Femur (tissue), 1 donor: ENCODE data around the gene SMG9.

Source experiments
- DNase-seq: peaks from one replicate; pipeline ENCODE4 v3.0.0-alpha.2; 2017

Gene SMG9, protein sequence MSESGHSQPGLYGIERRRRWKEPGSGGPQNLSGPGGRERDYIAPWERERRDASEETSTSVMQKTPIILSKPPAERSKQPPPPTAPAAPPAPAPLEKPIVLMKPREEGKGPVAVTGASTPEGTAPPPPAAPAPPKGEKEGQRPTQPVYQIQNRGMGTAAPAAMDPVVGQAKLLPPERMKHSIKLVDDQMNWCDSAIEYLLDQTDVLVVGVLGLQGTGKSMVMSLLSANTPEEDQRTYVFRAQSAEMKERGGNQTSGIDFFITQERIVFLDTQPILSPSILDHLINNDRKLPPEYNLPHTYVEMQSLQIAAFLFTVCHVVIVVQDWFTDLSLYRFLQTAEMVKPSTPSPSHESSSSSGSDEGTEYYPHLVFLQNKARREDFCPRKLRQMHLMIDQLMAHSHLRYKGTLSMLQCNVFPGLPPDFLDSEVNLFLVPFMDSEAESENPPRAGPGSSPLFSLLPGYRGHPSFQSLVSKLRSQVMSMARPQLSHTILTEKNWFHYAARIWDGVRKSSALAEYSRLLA

DNA sequence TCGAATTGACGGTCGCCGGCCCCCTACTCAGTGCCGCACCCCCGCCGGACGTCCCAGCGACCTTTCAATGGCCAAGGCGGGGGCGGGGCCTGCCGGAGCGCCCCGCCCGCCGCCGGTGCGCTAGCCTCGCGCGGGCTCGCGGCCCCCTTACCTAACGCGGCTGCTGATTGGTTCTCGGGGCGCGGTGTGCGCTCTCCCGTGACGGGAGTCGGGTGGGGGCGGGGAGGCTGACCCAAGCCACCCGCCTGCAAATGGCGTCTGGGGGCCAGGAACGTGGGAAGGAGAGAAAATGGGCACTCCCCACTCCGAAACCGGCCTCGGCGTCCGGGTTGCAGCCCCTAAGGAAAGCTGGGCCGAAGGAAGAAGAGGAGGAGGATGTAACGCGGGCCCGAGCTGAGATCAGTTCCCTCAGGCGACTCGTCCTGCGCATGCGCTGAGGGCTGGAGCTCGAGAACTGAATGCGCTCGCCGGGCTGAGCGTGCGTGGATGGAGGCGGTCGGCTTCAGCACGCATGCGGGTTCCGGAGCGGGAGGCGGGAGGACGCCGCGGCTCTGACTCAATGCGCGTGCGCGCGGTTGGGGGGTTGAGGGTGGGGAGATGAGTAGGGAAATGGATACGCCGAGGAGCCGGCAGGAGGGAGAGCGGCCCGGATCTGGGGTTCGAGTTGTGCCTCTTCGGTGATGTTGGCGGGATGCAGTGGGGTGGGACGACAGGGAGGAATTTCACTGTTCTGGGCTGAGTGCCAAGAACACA lies at the start of gene SMG9:
TSS of gene SMG9 (minus strand) at position 460 of the 753 bp plus-strand sequence. CDS start 4,221 bp downstream, outside the sequence.
- DNase-seq = peak; percentile 99

DNA sequence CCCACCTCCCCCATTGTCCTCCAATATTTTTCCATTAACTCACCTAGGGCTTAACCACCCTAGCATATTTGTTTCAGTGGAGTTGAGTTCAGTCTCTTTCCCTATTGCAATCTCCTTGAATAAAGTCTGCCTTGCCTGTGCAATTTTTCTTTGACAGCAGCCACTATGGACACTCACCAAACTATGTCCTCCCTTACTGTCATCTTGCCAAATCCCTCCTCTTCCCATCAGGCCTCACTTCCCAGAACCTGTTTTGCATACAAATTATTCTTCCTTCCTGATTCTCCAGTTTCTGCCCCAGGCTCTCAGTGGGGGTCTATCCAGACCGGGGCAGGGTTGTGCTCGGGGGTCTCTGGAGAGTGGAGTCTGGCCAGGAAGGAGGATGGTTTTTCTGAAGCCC lies 49.7 kb upstream of the SMG9 start:
- DNase-seq = no peak

DNA sequence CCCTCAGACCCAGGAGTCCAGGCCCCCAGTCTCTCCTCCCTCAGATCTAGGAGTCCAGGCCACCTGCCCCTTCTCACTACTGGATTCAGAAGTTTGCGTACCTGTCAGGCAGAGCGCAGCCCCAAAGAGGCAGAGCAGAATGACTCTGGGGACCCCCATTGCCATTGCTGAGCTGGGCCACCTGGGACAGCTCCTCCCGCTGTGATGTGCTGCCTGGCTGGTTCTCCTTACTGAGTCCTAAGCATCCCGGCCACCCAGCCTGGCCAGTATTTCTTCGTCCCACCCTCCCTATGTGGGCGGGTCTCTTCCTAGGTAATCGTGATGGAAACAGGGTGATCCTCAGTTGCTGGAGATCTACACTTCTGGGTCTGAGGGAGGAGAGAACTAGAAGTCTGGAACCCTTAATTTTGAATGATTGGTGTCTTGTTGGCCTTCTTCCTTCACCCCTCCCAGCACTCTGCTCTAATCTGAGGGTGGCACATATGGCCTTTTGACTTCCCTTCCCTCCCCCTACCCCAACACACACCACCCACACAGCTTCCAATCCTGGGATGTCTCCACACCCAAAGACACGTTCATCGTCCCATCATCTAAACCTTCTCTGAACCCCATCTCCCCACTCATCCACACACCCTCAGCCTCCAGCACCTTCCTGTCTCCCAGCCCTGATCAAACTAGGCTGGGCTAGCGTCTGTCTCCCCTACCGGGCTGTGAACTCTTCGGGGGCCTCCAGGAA lies 47.6 kb upstream of the SMG9 start, which contains the start of gene LYPD5:
TSS of gene LYPD5 (minus strand) at position 232 of the 736 bp plus-strand sequence. CDS start at position 165, 67 bp downstream.
- DNase-seq = no peak

DNA sequence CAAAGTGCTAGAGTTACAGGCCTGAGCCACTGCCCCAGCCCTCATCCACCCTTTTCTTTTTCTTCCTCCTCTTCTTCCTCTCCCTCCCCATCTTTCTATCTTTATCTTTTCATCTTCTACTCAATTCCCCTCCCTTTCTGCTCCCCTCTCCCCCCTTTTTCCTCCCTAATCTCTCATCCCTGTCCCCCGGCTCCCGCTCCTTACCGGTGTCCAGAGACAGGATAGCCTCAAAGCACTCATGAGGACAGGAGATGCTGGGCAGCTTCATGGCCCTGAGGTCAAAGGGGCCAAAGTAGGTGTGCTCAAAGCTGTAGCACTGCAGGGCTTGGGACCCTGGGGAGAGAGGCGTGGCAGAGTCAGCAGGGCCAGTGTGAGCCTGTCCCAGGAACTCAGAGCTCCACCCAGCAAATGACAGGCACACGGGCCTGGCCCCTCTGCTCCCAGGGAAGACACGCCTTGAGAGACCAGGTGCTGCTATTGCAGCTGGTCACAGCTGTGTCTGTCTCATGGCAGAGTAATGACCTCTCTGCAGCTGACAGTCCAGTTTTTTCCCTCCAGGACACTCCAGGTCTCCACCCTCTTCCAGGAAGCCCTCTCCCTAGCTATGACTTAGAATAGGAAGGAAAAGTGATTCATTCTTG lies 44.9 kb upstream of the SMG9 start:
- no peak for DNase-seq

DNA sequence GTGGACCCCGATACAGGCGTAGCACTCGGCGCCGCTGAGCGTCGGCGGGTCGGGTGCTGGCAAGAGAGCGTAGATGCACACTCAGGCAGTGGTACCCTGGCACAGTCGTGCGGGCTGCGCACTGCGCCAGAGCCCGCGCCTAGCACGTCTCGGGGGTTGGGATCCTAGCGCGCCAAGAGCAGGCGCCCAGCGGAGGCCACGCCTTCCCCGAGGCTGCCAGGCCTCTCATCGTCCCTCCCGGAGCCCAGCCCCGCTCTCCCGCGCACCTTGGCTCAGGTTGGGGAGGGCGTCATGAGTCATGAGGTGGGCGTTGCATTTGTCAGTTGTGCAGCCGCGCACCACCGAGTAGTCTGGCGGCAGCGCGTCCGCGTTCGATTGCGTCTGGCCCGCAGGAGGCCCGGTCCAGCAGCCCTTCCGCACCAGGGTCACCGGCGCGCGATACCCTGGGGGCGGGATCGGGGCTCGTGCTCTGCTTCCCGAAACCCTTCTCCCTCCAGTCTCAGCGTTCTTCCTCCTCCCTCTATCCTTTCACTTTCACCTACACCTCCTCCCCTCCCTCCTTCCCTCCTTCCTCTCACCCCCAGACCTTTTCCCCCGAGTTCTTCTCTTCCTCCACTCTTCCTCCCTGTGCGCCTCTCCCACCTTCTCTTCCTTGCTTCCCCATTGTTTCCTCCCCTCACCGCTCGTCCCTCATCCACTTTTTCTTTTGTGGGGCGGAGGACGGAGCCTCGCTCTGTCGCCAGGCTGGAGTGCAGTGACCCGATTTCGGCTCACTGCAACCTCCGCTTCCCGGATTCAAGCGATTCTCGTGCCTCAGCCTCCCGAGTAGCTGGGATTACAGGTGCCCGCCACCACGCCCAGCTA lies 44.0 kb upstream of the SMG9 start:
- DNase-seq = no peak

DNA sequence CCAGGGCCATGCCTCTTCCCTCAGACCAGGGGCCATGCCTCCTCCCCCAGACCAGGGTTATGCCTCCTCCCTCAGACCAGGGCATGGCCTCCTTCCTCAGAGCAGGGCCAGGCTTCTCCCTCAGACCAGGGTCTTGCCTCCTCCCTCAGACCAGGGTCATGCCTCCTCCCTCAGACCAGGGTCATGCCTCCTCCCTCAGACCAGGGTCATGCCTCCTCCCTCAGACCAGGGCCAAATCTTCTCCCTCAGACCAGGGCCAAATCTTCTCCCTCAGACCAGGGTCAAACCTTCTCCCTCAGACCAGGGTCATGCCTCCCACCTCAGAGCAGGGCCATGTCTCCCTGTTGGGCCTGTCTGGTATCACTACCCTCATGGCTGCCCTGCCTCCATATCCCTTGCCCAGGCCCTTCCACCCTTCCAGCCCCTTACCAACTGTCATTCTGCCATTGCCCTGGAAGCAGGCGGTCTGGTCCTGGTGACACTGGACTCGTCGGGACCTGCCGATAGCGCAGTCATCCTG lies 43.3 kb upstream of the SMG9 start:
- no peak for DNase-seq

DNA sequence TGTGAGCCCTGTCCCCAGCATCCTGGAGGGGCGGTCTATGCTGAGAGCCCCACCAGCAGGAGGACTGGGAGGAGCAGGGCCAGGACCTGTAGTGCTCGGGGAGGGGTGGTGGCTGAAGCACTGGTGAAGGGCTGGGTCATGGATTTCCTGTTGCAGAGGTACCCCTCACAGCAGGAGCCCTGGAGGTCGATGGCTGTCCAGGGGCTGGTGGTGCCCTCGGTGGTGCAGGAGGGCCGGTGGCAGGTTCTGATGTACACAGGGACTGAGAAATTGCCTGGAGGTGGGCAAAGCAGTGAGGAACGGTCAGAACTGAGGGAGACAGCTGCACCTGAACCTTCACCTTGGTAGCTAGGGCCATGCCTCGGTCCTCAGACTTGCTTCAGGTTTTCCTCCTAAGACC lies 42.8 kb upstream of the SMG9 start:
- DNase-seq = no peak

DNA sequence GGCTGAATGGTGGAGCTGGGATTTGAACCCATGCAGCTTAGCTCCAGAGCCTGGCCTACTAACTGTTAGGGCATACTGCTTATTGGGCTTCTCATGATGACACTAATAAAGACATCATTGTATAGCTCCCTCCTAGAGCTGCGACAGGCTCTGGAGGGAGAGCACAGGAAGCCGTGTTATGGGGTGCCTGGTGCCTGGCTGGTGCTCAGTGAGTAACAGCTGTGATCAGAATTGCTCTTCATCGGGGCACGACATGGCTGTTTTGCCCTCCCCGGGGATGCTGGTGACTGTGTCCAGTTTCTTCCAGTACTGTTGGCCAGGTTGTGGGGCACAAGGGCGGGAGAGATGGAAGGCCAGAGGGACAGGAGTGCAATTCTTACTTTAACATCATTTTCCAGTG lies 42.4 kb upstream of the SMG9 start:
- DNase-seq = no peak

DNA sequence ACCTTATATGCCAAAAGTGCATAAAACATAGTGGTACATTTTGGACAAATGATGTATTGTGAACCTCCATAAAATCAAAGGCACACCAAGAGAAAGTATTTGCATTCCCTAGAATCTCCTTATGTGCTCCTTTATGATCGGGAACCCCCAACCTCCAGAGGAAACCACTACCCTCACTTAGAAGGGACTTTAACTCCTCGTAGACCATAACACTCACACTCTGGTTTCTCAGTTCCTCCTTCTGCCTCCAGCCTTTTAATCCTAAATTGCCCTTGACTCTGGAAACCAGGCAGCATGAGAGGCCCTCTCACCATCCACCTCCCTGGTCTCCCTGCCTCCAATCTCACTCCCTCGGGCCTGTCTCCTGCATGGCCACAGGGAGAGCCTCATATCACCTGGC lies 35.8 kb upstream of the SMG9 start:
- no peak for DNase-seq

DNA sequence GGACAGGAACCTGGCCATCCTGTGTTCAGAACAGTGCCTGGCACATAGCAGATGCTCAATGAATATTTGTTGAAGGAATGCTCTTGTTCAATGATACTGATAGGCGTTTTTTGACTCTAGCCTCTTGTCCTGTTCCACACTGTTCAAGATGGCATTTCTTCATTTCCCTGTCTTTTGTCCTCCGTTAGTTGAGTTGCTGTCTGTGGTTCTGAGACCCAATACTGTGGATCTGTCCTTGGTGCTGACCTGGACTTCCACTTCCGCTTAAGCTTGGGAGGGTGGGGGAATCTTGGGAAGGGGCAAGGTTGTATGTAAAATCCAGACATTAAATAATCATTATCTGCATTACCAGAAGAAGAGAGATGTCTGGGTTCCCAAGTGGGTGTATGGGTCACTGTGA lies 34.3 kb upstream of the SMG9 start:
- no peak for DNase-seq

DNA sequence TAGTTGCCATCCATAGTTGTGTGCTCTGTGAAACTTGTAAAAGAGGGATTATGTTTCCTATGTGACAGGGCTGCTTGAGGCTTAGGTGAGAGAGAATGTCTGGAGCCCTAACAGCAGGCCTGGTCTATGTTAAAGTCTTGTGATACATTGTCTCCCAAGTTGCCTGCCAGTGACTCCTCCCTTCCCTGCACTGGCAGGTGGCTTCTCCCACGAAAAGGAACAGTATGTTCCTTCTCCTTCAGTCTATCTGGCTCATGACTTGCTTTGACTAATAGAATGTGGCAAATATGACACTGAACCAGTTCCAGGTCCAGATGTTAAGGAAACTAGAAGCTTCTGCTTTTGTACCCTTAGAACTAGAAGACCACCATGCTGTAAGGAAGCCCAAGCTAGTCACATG lies 31.9 kb upstream of the SMG9 start:
- DNase-seq = no peak

DNA sequence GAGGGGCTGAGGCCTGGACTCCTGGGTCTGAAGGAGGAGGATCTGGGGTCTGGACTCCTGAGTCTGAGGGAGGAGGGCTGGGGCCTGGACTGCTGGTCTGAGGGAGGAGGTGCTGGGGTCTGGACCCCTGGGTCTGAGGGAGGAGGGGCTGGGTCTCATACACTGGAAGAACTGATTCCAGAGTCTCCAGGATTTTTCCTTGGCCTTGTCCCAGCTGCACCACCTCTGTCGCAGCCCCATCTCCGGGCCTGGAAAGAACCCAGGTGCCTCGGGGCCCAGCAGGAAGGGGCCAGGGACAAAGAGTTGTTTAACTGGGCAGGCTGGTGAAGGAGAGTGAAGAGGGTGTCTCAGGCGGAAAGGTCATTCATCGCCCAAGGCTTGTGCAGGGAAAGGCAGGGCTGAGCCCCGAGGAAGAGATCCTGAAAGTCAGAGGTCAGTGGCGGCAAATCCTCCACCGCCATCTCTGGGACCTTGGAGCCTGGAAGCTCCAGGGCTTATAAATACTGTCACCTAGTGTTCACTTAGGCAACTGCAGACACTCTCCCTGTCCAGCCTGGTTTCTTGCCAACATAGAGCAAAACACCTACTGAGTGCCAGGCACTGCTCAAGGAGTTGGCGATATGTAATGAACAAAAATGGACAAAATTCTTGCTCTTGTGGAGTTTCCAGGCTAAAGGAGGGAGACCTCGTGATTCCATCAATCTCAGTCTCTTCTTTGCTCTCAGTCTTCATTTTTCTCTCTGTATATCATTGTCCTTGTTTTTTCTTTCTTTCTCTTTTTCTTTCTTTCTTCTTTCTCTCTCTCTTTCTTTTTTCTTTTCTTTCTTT lies 30.4 kb upstream of the SMG9 start:
- DNase-seq = peak; percentile 57

DNA sequence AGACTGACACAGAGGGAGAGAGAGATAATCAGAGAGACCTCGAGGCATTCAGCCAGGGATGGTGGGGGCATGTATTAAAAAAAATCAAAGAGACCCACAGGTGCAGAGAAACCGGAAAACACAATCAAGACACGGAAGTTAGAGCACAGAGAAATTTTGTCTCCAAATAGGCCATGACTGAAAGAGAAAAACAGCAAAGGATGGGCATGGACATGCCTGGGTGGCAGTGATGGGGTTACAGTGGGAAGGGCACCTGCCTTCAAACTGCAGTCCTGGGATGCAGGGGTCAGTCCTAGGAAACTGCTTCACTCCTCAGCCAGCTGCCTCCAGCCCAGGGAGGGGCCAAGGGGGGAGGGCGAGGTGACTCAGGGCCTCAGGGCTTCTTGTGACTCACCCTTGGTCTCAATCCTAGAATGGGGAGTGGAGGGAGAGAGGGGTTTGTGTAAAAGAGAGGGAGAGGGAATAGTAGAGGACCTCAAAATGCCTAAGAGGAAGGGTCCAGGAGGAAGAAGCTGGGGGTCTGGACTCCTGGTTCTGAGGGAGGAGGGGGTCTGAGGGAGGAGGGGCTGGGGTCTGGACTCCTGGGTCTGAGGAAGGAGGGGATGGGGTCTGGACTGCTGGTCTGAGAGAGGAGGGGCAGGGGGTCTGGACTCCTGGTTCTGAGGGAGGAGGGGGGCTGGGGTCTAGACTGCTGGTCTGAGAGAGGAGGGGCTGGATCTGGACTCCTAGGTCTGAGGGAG lies 29.6 kb upstream of the SMG9 start:
- no peak for DNase-seq

DNA sequence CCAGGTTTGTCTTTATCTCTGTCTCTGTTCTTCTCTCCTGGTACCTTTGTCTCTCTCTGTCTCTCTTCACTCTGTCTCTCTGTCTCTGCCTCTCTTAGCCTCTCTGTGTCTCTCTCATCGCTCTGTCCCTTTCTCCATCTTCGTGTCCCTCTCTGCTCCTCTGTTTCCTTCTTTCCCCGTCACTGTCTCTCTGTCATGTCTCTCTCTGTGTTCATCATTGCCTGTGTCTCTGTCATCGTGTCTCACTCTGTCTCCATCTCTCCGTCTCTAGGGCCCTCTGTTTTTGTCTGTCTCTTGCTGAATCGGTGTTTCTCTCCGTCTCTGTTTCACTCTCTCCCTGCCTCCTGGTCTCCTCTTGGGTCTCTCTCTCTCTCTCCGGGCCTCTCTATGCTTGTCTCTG lies 28.9 kb upstream of the SMG9 start:
- DNase-seq = no peak

DNA sequence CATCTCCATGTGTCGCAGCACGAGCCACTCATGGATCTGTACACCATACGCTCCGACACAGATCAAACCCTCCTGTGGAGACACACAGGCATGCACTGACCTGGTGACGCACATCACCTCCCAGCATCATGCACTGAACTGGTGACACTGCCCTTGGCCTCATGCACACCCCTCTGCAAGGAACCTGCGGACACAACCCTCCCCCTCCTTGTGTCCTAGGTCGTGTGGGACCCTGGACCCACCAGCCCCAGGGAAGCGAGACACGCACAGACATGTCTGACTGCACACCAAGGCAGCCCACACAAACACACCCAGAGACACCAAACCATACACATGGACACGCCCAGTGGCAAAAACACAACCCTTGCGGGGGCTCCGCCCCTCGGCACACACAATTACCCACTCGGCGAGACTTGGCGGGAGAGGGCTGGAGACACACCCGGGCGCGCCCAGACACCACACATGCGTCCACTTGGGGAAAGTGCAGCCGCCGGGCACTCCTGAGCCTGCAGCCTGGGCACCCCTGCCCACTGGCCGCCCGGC lies 28.0 kb upstream of the SMG9 start:
- DNase-seq = no peak

DNA sequence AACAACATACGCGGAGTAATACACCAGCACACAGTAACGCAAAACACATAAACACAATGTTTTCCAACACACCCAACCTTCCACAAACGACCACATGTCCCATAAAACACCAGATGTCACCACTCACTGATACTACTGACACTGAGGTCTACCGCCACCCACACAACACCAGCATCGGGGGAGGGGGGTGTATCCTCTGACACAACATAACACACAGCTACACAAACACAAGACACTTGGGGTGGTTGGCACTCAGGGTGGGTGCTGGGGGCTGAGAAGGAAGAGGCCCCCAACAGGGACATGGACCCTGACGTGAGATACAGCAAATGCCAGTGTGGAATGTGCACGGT lies 27.5 kb upstream of the SMG9 start:
- no peak for DNase-seq

DNA sequence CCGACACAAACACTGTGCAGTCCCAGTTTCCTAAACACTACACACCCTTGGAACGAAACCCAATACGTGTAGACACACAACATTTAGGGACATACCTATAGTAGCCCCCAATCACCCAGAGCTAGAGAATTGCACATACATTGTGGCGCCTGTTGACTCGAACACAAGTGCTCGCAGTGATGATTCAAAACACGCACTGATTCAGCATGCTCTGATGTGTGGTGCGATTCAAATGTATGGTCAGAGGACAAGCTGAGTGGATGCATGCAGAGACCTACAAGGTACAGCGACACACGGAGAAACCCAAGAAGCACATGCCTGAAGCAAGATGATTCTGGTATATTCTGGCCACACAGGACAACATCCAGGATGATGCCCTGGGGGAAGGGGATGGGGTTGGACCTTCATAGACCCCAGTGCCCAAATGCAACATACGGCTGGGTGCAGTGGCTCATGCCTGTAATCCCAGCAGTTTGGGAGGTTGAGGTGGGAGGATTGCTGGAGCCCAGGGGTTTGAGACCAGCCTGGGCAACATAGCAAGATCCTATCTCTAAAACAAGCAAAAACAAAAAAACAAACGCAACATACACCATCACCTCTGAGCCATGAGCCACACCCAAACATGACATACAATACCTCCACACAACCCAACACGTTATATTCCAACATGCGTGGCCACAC lies 27.0 kb upstream of the SMG9 start:
- no peak for DNase-seq

DNA sequence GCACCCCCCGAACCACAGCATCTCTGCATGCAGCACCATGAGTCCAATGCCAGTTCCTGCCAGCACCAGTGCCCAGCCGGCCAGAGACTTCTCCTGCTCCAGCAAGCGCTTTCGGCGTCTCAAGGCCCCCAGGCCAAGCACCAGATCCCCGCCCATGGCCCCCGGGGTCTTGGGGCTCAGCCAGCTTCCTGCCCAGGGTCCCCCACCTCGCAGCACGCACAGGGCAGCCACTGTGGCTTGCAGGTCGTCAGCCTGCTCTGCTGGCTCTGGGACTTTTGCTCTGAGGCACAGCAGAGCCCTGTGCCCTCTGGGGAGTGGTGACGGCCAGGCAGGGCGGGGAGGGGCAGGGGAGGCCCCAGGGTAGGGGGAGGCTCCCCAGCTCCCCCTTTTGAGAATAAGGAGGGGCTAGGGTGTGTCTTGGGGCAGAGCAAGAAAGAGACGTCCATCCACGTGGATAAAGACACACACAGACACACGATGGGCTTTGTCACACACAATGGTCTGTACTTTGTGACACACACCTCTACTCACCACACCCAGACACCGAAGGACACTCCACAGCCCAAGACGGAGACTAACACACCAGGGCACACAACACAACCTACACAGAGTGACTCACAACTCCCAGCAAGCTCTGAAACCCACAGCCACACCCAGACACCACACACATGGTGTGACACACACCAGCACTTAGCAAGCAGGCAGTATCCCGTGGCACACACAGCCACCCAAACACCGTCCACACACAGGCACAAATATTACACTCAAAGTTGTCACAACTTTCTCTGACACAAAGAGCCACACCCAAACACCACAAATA lies 26.2 kb upstream of the SMG9 start, which contains the start of gene KCNN4:
TSS of gene KCNN4 (minus strand) at position 268 of the 820 bp plus-strand sequence. CDS start at position 156, 112 bp downstream.
- DNase-seq = no peak
